Central memory CD8-positive, alpha-beta T cell (primary cell): ENCODE results near the gene C16orf86.
"Not testable (repeated sequence)": the region's sequence is repeated elsewhere in the genome, so short reads cannot be mapped to it uniquely, and the experiment has no call there.

Source experiments
- ATAC-seq: fragments of 150-1000 bp; cut with Tn5 transposase; replicated peaks from 2 replicates; pipeline ENCODE4 v1.10.0; 2022; ENCODE audit warnings: mild to moderate bottlenecking, moderate FRiP score, moderate number of reproducible peaks; ENCODE audit not compliant: poor library complexity, severe bottlenecking; ENCODE audit errors: extremely low read depth
- DNase-seq, 2 donors: peaks; one replicate each; pipeline ENCODE4 v3.0.0; 2021; ENCODE audit warnings: low spot score in 2 of 2
- H3K27ac Mint-ChIP-seq: one replicate; pipeline ENCODE4 v1.8.0; 2022; ENCODE audit warnings: low read depth, mild to moderate bottlenecking, moderate library complexity, mixed read lengths
- H3K27me3 Mint-ChIP-seq: one replicate; pipeline ENCODE4 v1.8.0; 2022; ENCODE audit warnings: mixed read lengths
- H3K36me3 Mint-ChIP-seq: one replicate; pipeline ENCODE4 v1.8.0; 2022; ENCODE audit warnings: mild to moderate bottlenecking, moderate library complexity, mixed read lengths; ENCODE audit not compliant: insufficient read depth
- H3K4me1 Mint-ChIP-seq: one replicate; pipeline ENCODE4 v1.8.0; 2022; ENCODE audit warnings: mixed read lengths
- H3K4me3 Mint-ChIP-seq: one replicate; pipeline ENCODE4 v1.8.0; 2022; ENCODE audit warnings: mild to moderate bottlenecking, moderate library complexity, mixed read lengths
- H3K9me3 Mint-ChIP-seq: one replicate; pipeline ENCODE4 v1.8.0; 2022; ENCODE audit warnings: mixed read lengths

Gene C16orf86

GRCh38 chr16:67675999-67676398 lies 9.4 kb downstream of the C16orf86 start:
- no peaks in the 10 kb centered on the region for H3K9me3 Mint-ChIP-seq
- ATAC-seq = no peak
- no peak for DNase-seq
- H3K4me3 Mint-ChIP-seq = no peak overlapping the region
- no peaks in the 10 kb centered on the region for H3K27me3 Mint-ChIP-seq
- peaks cover 1% of the 10 kb centered on the region for H3K36me3 Mint-ChIP-seq
- H3K27ac Mint-ChIP-seq = no peak overlapping the region
- no peaks in the 10 kb centered on the region for H3K4me1 Mint-ChIP-seq

- Mint-ChIP-seq H3K4me3 (no peak overlapping the region), H3K36me3 (peaks cover 1% of the 10 kb centered on the region), H3K9me3 (no peaks in the 10 kb centered on the region), H3K4me1 (no peaks in the 10 kb centered on the region), H3K27me3 (no peaks in the 10 kb centered on the region), H3K27ac (no peak overlapping the region)
- ATAC-seq (no peak), DNase-seq (no peak)
Observed at GRCh38 chr16:67676516-67676915, 9.9 kb downstream of the C16orf86 start.

GRCh38 chr16:67676939-67677338 lies 10.3 kb downstream of the C16orf86 start:
- peaks cover 1% of the 10 kb centered on the region for H3K36me3 Mint-ChIP-seq
- no peak overlapping the region for H3K27ac Mint-ChIP-seq
- no peaks in the 10 kb centered on the region for H3K27me3 Mint-ChIP-seq
- H3K9me3 Mint-ChIP-seq = no peaks in the 10 kb centered on the region
- DNase-seq (no peak), ATAC-seq (no peak)
- H3K4me3 Mint-ChIP-seq = no peak overlapping the region
- H3K4me1 Mint-ChIP-seq = no peaks in the 10 kb centered on the region

- ATAC-seq (no peak), DNase-seq (no peak)
- Mint-ChIP-seq H3K27me3 (no peaks in the 10 kb centered on the region), H3K4me1 (no peaks in the 10 kb centered on the region), H3K9me3 (no peaks in the 10 kb centered on the region), H3K4me3 (no peak overlapping the region), H3K27ac (no peak overlapping the region), H3K36me3 (peaks cover 1% of the 10 kb centered on the region)
Observed at GRCh38 chr16:67677712-67678111, 11.1 kb downstream of the C16orf86 start.

- H3K27ac Mint-ChIP-seq = no peak overlapping the region
- ATAC-seq = no peak
- no peaks in the 10 kb centered on the region for H3K9me3 Mint-ChIP-seq
- H3K36me3 Mint-ChIP-seq = peaks cover 1% of the 10 kb centered on the region
- no peak for DNase-seq
- H3K4me3 Mint-ChIP-seq = no peak overlapping the region
- H3K4me1 Mint-ChIP-seq = no peaks in the 10 kb centered on the region
- no peaks in the 10 kb centered on the region for H3K27me3 Mint-ChIP-seq
Observed at GRCh38 chr16:67678354-67679023, 11.9 kb downstream of the C16orf86 start.

GRCh38 chr16:67679935-67680897 lies 13.6 kb downstream of the C16orf86 start:
- Mint-ChIP-seq H3K4me1 (no peaks in the 10 kb centered on the region), H3K4me3 (no peak overlapping the region), H3K27me3 (no peaks in the 10 kb centered on the region), H3K36me3 (peaks cover 3% of the 10 kb centered on the region), H3K9me3 (no peaks in the 10 kb centered on the region), H3K27ac (no peak overlapping the region)
- no peak for ATAC-seq
- DNase-seq = no peak

GRCh38 chr16:67683767-67684166 lies 17.2 kb downstream of the C16orf86 start:
- Mint-ChIP-seq H3K27ac (no peak overlapping the region), H3K36me3 (peaks cover 3% of the 10 kb centered on the region)

GRCh38 chr16:67685388-67686112 lies 18.9 kb downstream of the C16orf86 start:
- H3K27me3 Mint-ChIP-seq = no peaks in the 10 kb centered on the region
- H3K4me3 Mint-ChIP-seq = no peak overlapping the region
- H3K27ac Mint-ChIP-seq = no peak overlapping the region
- DNase-seq (no peak), ATAC-seq (no peak)
- H3K4me1 Mint-ChIP-seq = no peaks in the 10 kb centered on the region
- H3K9me3 Mint-ChIP-seq = no peaks in the 10 kb centered on the region
- peaks cover 3% of the 10 kb centered on the region for H3K36me3 Mint-ChIP-seq

More at GRCh38 chr16:67683767-67684166, 17.2 kb downstream of the C16orf86 start:
- no peaks in the 10 kb centered on the region for H3K4me1 Mint-ChIP-seq
- H3K27me3 Mint-ChIP-seq = no peaks in the 10 kb centered on the region
- H3K4me3 Mint-ChIP-seq = no peak overlapping the region
- no peaks in the 10 kb centered on the region for H3K9me3 Mint-ChIP-seq
- DNase-seq = no peak
- ATAC-seq = no peak

GRCh38 chr16:67693517-67694285 lies 27.1 kb downstream of the C16orf86 start:
- not testable (repeated sequence) for H3K4me1 Mint-ChIP-seq, H3K27ac Mint-ChIP-seq, H3K4me3 Mint-ChIP-seq, ATAC-seq, H3K27me3 Mint-ChIP-seq, H3K36me3 Mint-ChIP-seq, DNase-seq, H3K9me3 Mint-ChIP-seq

- H3K27ac Mint-ChIP-seq = no peak overlapping the region
- no peak overlapping the region for H3K4me3 Mint-ChIP-seq
- no peaks in the 10 kb centered on the region for H3K9me3 Mint-ChIP-seq
- peaks cover 7% of the 10 kb centered on the region for H3K4me1 Mint-ChIP-seq
- peaks cover 2% of the 10 kb centered on the region for H3K36me3 Mint-ChIP-seq
- H3K27me3 Mint-ChIP-seq = no peaks in the 10 kb centered on the region
- DNase-seq = no peak
- ATAC-seq = no peak
Observed at GRCh38 chr16:67694611-67695010, 28.0 kb downstream of the C16orf86 start.

GRCh38 chr16:67697422-67698185 lies 31.0 kb downstream of the C16orf86 start:
- Mint-ChIP-seq H3K27ac (no peak overlapping the region), H3K4me3 (no peak overlapping the region), H3K36me3 (no peaks in the 10 kb centered on the region), H3K27me3 (no peaks in the 10 kb centered on the region), H3K4me1 (no peaks in the 10 kb centered on the region), H3K9me3 (no peaks in the 10 kb centered on the region)
- no peak for ATAC-seq
- no peak for DNase-seq
